ENCODE measurements around the gene APBA2.

GRCh38 chr15:28919201-28919635 is 33.4 kb downstream of the APBA2 start:
- TF ChIP-seq CTCF (IDR thresholded peaks at IDR 0.05): no peak
- TF ChIP-seq POLR2A (IDR thresholded peaks at IDR 0.05): no peak
